Adrenal gland (tissue), 12 donors: Measurements from ENCODE around the gene PCNX2. TPM values are rescaled to one million over a fixed set of nuclear protein-coding genes. Genes with fewer than 3 reads are reported as not detected.

ENCODE experiments used
- DNase-seq, 7 donors: peaks; one replicate each; pipeline ENCODE4 v3.0.0-alpha.2; 2019 to 2020
- H3K27ac ChIP-seq, 5 donors: fragments of 200-600 bp; sonication (generic) in 4 of 5; 1 replicate in 3 of 5; 2 replicates in 2 of 5; pipeline versions ENCODE4 v1.5.1 to v1.8.0; 2016 to 2020; ENCODE audit warnings: mild to moderate bottlenecking in 1 of 5
- H3K27me3 ChIP-seq: fragments of 200-600 bp; 2 replicates; pipeline ENCODE4 v1.8.0; 2021
- H3K36me3 ChIP-seq, 2 donors: fragments of 200-600 bp; replicated peaks in 1 of 2; 1 replicate in 1 of 2; 2 replicates in 1 of 2; pipeline versions ENCODE4 v1.5.1 to v1.8.0; 2018 to 2022
- H3K4me1 ChIP-seq, 2 donors: fragments of 200-600 bp; replicated peaks in 1 of 2; 1 replicate in 1 of 2; 2 replicates in 1 of 2; pipeline versions ENCODE4 v1.5.1 to v1.8.0; 2018 to 2021
- H3K4me3 ChIP-seq, 4 donors: fragments of 200-600 bp; sonication (generic) in 3 of 4; one replicate each; pipeline ENCODE4 v1.5.1; 2016 to 2018
- H3K9me3 ChIP-seq, 3 donors: fragments of 200-600 bp; sonication (generic) in 1 of 3; replicated peaks in 1 of 3; 1 replicate in 2 of 3; 2 replicates in 1 of 3; pipeline versions ENCODE4 v1.5.1 to v1.8.0; 2016 to 2021
- CTCF ChIP-seq, 6 experiments: fragments of 450-650 bp in 4 of 6; fragments of 200-600 bp in 2 of 6; sonication (generic) in 1 of 6; IDR thresholded peaks; 1 replicate in 5 of 6; 2 replicates in 1 of 6; pipeline versions ENCODE4 v1.5.1 to v1.8.0; 2016 to 2021; ENCODE audit warnings: antibody characterized with exemption in 6 of 6, mild to moderate bottlenecking in 2 of 6, moderate library complexity in 1 of 6
- POLR2A ChIP-seq, 2 donors: fragments of 450-650 bp; IDR thresholded peaks; one replicate each; pipeline ENCODE4 v1.6.1; 2017; ENCODE audit warnings: antibody characterized with exemption in 2 of 2, mild to moderate bottlenecking in 2 of 2, moderate library complexity in 1 of 2
- WGBS, 4 donors: extraction: QIAGEN DNeasy Blood & Tissue Kit in 2 of 4; methylation state at CpG; one replicate each; pipeline versions ENCODE4 v1.1.5 to v1.1.7; 2013 to 2017; 5-methylcytosine and 5-hydroxymethylcytosine counted together
- intact Hi-C, 2 donors: fragments of 100-400 bp; cut with DNase I; formaldehyde crosslinking; loops; one replicate each; pipeline versions ENCODE4 v1.14.1 to v1.15.0; 2022 to 2023
- polyA plus RNA-seq, 3 donors: library from polyadenylated mRNA; stranded (reverse); fragments of 200-250 nt in 2 of 3; fragments of 350-450 nt in 1 of 3; fragmentation: Illumina TruSeq in 1 of 3; extraction: RNeasy Lipid Tissue Mini Kit (QIAGEN cat#74804) in 1 of 3; gene quantifications; one replicate each; pipeline ENCODE4 v1.2.3, GENCODE V29; 2013 to 2014
- total RNA-seq, 9 donors: library from RNA; depleted of rRNA in 4 of 9; stranded (reverse); fragments of >200 nt in 4 of 9; fragments of 120-200 nt in 1 of 9; fragmentation: NEBNext Ultra II Directional in 1 of 9; extraction: Animal tissue kit (Norgen Biotek cat#: 25700) in 1 of 9; gene quantifications; one replicate each; pipeline versions ENCODE4 v1.1.0 to v1.2.4, GENCODE V29; 2013 to 2023
- donor health status: healthy with polysubstance abuse.
- donor health status: Bipolar disorder and iron deficiency.
- donor health status: DM: yes; HTN: yes; CAD: no.
- donor health status: DM: no; HTN: no; CAD: no.
- donor health status: DM: no; HTN: no; CAD: no.
- donor health status: DM: yes; HTN: yes; CAD: no.

PCNX2 gene
- total and polyA plus RNA-seq, 12 donors = 2.2 to 14.5 (median 5.5) TPM

- no peaks in the 10 kb centered on the region for H3K36me3 ChIP-seq
- no peak for DNase-seq
- TF ChIP-seq POLR2A (IDR thresholded peaks at IDR 0.05) (no peak), CTCF (IDR thresholded peaks at IDR 0.05) (no peak)
- H3K9me3 ChIP-seq = no peaks in the 10 kb centered on the region
- H3K27ac ChIP-seq = no peak overlapping the region
- intact Hi-C loops = no loop called here
- H3K27me3 ChIP-seq = no peaks in the 10 kb centered on the region
- 89 to 96% (median 92%) methylated on average over 2 of the region's 2 CpGs for WGBS, 4 donors
- no peaks in the 10 kb centered on the region for H3K4me1 ChIP-seq
- no peak overlapping the region for H3K4me3 ChIP-seq
These were observed 15.6 kb downstream of the PCNX2 start for GRCh38 chr1:233279971-233280370.

- 36 to 92% (median 80%) methylated on average over 1 of the region's 1 CpG for WGBS, 4 donors
- Histone ChIP-seq H3K9me3 (no peaks in the 10 kb centered on the region), H3K4me3 (no peak overlapping the region), H3K36me3 (no peaks in the 10 kb centered on the region), H3K4me1 (no peaks in the 10 kb centered on the region), H3K27ac (no peak overlapping the region), H3K27me3 (no peaks in the 10 kb centered on the region)
- intact Hi-C loops = no loop called here
- DNase-seq = no peak
- TF ChIP-seq CTCF (IDR thresholded peaks at IDR 0.05) (no peak), POLR2A (IDR thresholded peaks at IDR 0.05) (no peak)
These were observed 16.9 kb downstream of the PCNX2 start for GRCh38 chr1:233278631-233279030.

GRCh38 chr1:233277637-233278606 is 17.6 kb downstream of the PCNX2 start:
- DNase-seq = no peak
- no peaks in the 10 kb centered on the region for H3K27me3 ChIP-seq
- H3K27ac ChIP-seq = no peak overlapping the region
- intact Hi-C loops = no loop called here
- H3K4me3 ChIP-seq = no peak overlapping the region
- TF ChIP-seq POLR2A (IDR thresholded peaks at IDR 0.05) (no peak), CTCF (IDR thresholded peaks at IDR 0.05) (no peak)
- H3K4me1 ChIP-seq = no peaks in the 10 kb centered on the region
- H3K9me3 ChIP-seq = no peaks in the 10 kb centered on the region
- H3K36me3 ChIP-seq = no peaks in the 10 kb centered on the region
- 85 to 91% (median 87%) methylated on average over 7 of the region's 7 CpGs for WGBS, 4 donors

- 42 to 62% (median 47%) methylated on average over 2 of the region's 2 CpGs for WGBS, 4 donors
- H3K27ac ChIP-seq = no peak overlapping the region
- no peak for DNase-seq
- intact Hi-C loops = no loop called here
- H3K9me3 ChIP-seq = no peaks in the 10 kb centered on the region
- no peak for TF ChIP-seq CTCF (IDR thresholded peaks at IDR 0.05)
- no peak for TF ChIP-seq POLR2A (IDR thresholded peaks at IDR 0.05)
- H3K4me1 ChIP-seq = no peaks in the 10 kb centered on the region
- no peaks in the 10 kb centered on the region for H3K36me3 ChIP-seq
- H3K4me3 ChIP-seq = no peak overlapping the region
- no peaks in the 10 kb centered on the region for H3K27me3 ChIP-seq
These were observed 25.9 kb downstream of the PCNX2 start for GRCh38 chr1:233269656-233270055.
